WTC11 (cell line): ENCODE data around the gene EVX1. TPM values are rescaled to one million over a fixed set of nuclear protein-coding genes. Genes with fewer than 3 reads are reported as not detected.

Source experiments
- ATAC-seq: fragments of 200-7000 bp; cut with Tn5 transposase; 2 replicates; pipeline ENCODE4 v1.10.0; 2021; ENCODE audit warnings: mild to moderate bottlenecking, moderate library complexity
- CTCF ChIA-PET: fragments of 300-600 bp; sonication (Branson Sonifier 250); formaldehyde crosslinking; loops from one replicate; lab custom pipeline; 2021; ENCODE audit warnings: antibody characterized with exemption; lab: Charles Lee
- POLR2A ChIA-PET: fragments of 350-600 bp; sonication (Branson Sonifier 250); formaldehyde crosslinking; loops from one replicate; lab custom pipeline; 2021; ENCODE audit warnings: antibody characterized with exemption; lab: Charles Lee
- DNase-seq: peaks from one replicate; pipeline ENCODE4 v3.0.0; 2021; ENCODE audit warnings: low spot score
- H3K27ac Mint-ChIP-seq: 2 replicates; pipeline ENCODE4 v1.8.0; 2021; ENCODE audit warnings: mixed read lengths
- H3K27me3 Mint-ChIP-seq: 2 replicates; pipeline ENCODE4 v1.8.0; 2021; ENCODE audit warnings: low read depth, mild to moderate bottlenecking, moderate library complexity, mixed read lengths
- H3K36me3 Mint-ChIP-seq: 2 replicates; pipeline ENCODE4 v1.8.0; 2021; ENCODE audit warnings: mixed read lengths
- H3K4me1 Mint-ChIP-seq: 2 replicates; pipeline ENCODE4 v1.8.0; 2022; ENCODE audit warnings: mixed read lengths
- H3K4me3 Mint-ChIP-seq: 2 replicates; pipeline ENCODE4 v1.8.0; 2021; ENCODE audit warnings: mild to moderate bottlenecking, moderate library complexity, mixed read lengths
- H3K9me3 Mint-ChIP-seq: 2 replicates; pipeline ENCODE4 v1.8.0; 2021; ENCODE audit warnings: mixed read lengths
- GTF2I ChIP-seq: fragments of 250-450 bp; sonication (Bioruptor Pico); conservative IDR thresholded peaks from 2 replicates; pipeline ENCODE4 v1.4.0; 2021; ENCODE audit warnings: mild to moderate bottlenecking
- IRF2 ChIP-seq: sonication (generic); formaldehyde crosslinking; IDR thresholded peaks from 2 replicates; pipeline ENCODE4 v1.8.0; 2022; ENCODE audit warnings: low read depth, missing genetic modification reagents, borderline replicate concordance
- NR1H2 ChIP-seq: sonication (generic); formaldehyde crosslinking; IDR thresholded peaks from 2 replicates; pipeline ENCODE4 v1.9.0; 2021; ENCODE audit warnings: mild to moderate bottlenecking, moderate library complexity, missing genetic modification reagents
- PRRX2 ChIP-seq: fragments of 250-450 bp; sonication (Bioruptor Pico); IDR thresholded peaks from 2 replicates; pipeline ENCODE4 v1.8.0; 2021; ENCODE audit warnings: mild to moderate bottlenecking
- SP1 ChIP-seq: sonication (generic); formaldehyde crosslinking; conservative IDR thresholded peaks from 2 replicates; pipeline ENCODE4 v1.8.1; 2022; ENCODE audit warnings: missing genetic modification reagents
- ZNF416 ChIP-seq: fragments of 250-450 bp; sonication (Bioruptor Pico); IDR thresholded peaks from 2 replicates; pipeline ENCODE4 v1.9.0; 2021; ENCODE audit warnings: mild to moderate bottlenecking, inconsistent platforms
- total RNA-seq: library from RNA; stranded (reverse); gene quantifications from 3 replicates; pipeline ENCODE4 v1.2.3, GENCODE V29; 2021
- TF ChIP-seq, protein P1 (sequence below): sonication (generic); formaldehyde crosslinking; IDR thresholded peaks from 2 replicates; pipeline ENCODE4 v1.8.1; 2023; ENCODE audit warnings: mild to moderate bottlenecking, missing genetic modification reagents
- TF ChIP-seq, protein P2 (sequence below): sonication (generic); formaldehyde crosslinking; IDR thresholded peaks from 2 replicates; pipeline ENCODE4 v1.8.1; 2023; ENCODE audit warnings: mild to moderate bottlenecking, missing genetic modification reagents, borderline replicate concordance
- TF ChIP-seq, protein P3 (sequence below): sonication (generic); formaldehyde crosslinking; IDR thresholded peaks from 2 replicates; pipeline ENCODE4 v1.8.0; 2023; ENCODE audit warnings: mild to moderate bottlenecking, missing genetic modification reagents
- TF ChIP-seq, protein P4 (sequence below): sonication (generic); formaldehyde crosslinking; IDR thresholded peaks from 2 replicates; pipeline ENCODE4 v1.8.0; 2022; ENCODE audit warnings: mild to moderate bottlenecking, missing genetic modification reagents
- TF ChIP-seq, protein P5 (sequence below): fragments of 250-450 bp; sonication (Bioruptor Pico); IDR thresholded peaks from 2 replicates; pipeline ENCODE4 v1.9.0; 2021; ENCODE audit warnings: mild to moderate bottlenecking

The EVX1 gene
- total RNA-seq, 1 experiment from 2014 or later, result not detected

DNA sequence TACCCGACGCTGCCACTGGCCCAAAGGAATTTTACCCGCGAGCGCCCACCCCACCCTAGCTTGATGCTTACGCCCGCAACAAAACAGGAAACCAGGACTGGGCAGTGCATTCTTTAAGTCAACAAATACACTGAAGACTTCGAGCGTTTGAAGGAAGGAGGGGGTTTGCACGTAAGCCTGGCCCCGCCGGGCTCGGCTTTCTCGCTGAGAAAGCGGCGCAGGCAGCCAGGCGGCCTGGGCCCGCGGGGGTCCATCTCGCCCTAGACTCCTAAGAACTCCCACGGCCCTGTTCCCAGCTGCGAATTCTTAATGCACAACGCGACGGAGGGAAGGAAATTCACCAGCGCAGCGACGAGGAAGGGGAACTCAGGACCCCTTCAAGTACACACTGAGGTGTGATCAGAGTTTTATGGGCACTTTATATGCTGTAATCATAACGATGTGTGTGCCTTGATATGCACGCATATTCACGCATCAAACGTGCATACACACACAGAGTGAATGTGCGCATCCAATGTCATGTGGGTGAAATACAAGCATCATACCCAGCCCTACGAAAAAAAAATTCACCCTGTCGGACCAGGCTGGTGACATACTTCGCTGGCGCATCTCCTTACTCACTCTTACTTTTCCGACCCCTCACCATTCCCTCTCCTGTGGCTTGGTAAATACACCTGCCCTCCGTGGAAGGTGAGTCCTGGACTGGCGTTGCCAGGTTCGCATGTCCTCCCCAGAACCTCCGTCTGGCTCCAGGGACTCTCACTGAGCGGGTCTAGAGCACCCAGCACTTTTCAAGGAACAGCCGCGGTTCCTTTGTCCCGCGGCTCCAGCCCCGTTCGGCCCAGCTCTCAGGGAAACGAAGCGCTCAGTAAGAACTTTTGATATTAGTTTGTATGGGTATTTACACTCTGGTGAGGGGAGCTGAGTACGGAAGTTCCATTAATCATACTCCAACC is 37.0 kb upstream of the EVX1 start:
- peak overlapping the region; percentile 41 for H3K4me3 Mint-ChIP-seq
- no peak for DNase-seq

DNA sequence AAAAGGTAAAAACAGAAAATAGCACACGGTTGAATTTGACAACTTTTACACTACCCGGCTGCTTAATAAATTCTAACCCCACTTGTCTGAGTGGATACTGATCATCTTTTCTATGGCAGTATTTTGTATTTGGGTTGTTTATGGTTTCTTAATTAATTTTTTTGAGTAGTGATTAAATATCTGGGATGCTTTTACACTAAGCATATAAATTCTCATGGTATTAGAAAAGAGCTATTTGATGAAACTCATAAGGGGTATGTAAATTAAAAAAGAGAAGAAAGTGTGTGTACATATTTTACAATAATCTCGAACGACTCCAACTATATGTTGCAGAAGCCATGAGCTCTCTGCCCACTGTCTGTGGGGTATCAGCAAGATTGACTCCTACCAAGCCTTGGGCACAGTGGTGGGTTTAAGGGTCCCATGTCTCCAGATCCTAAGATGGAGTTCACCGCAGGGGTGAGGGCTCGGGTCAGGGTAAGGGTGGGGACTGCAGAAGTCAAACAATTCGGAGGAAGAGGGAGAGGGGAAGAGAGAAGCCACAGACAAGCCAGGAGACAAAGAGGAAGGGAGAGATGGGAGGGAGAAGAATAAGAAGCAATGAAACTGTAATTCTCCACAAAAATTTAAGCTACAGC is 35.1 kb upstream of the EVX1 start:
- no peak overlapping the region for H3K27ac Mint-ChIP-seq
- H3K27me3 Mint-ChIP-seq, result peaks cover 100% of the 10 kb centered on the region
- H3K4me3 Mint-ChIP-seq, result no peak overlapping the region
- no peaks in the 10 kb centered on the region for H3K36me3 Mint-ChIP-seq
- ATAC-seq (no peak), DNase-seq (no peak)
- H3K4me1 Mint-ChIP-seq, result peaks cover 20% of the 10 kb centered on the region
- no peak for TF ChIP-seq SP1 (CRISPR knock-in tag)
- ChIA-PET CTCF (interaction anchor here (1.4 to 1.8 kb wide), 2 partner anchors 11 to 399 kb away, joined by 3 to 6 read pairs; no protein-coding TSS in a partner anchor), POLR2A (no interaction called here)
- no peaks in the 10 kb centered on the region for H3K9me3 Mint-ChIP-seq

More for the DNA sequence above, 37.0 kb upstream of the EVX1 start:
- Mint-ChIP-seq H3K36me3 (no peaks in the 10 kb centered on the region), H3K9me3 (no peaks in the 10 kb centered on the region), H3K4me1 (peaks cover 30% of the 10 kb centered on the region), H3K27me3 (peaks cover 100% of the 10 kb centered on the region), H3K27ac (no peak overlapping the region)
- TF ChIP-seq, protein P1, sequence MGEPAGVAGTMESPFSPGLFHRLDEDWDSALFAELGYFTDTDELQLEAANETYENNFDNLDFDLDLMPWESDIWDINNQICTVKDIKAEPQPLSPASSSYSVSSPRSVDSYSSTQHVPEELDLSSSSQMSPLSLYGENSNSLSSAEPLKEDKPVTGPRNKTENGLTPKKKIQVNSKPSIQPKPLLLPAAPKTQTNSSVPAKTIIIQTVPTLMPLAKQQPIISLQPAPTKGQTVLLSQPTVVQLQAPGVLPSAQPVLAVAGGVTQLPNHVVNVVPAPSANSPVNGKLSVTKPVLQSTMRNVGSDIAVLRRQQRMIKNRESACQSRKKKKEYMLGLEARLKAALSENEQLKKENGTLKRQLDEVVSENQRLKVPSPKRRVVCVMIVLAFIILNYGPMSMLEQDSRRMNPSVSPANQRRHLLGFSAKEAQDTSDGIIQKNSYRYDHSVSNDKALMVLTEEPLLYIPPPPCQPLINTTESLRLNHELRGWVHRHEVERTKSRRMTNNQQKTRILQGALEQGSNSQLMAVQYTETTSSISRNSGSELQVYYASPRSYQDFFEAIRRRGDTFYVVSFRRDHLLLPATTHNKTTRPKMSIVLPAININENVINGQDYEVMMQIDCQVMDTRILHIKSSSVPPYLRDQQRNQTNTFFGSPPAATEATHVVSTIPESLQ (CRISPR knock-in tag), result no peak
- TF ChIP-seq ZNF416 (CRISPR knock-in tag) (no peak), IRF2 (CRISPR knock-in tag) (no peak)
- ATAC-seq, result no peak
- POLR2A ChIA-PET, result interaction anchor here (0.8 kb wide), 1 partner anchor 30 kb away, joined by 3 read pairs; no protein-coding TSS in a partner anchor
- CTCF ChIA-PET, result interaction anchor here (1.0 to 2.4 kb wide), 5 partner anchors 10 to 400 kb away, joined by 3 to 12 read pairs (median 4); no protein-coding TSS in a partner anchor

DNA sequence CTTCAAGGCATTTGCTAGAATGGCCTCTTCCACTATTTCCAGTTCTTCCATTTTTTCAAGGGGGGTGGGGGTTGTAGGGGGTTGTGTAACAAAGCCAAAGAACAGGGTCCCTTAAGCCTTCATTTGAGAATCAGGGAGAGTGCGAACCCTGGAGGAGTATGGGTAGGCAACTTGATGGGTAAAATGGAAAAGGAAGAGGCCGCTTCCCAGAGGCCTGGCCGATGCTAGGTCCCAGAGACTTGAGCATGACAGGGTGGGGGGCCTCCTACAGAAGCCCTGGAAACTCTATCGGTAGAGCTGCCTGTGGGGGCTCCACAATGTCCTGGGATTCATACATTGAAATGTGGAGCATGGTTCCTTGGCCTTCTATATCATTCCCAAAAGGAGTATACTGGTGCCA is 33.6 kb upstream of the EVX1 start:
- ATAC-seq (no peak), DNase-seq (no peak)
- Mint-ChIP-seq H3K27ac (no peak overlapping the region), H3K27me3 (peaks cover 100% of the 10 kb centered on the region), H3K9me3 (no peaks in the 10 kb centered on the region), H3K4me1 (peaks cover 25% of the 10 kb centered on the region), H3K36me3 (no peaks in the 10 kb centered on the region), H3K4me3 (no peak overlapping the region)
- POLR2A ChIA-PET, result no interaction called here
- TF ChIP-seq, protein P2, sequence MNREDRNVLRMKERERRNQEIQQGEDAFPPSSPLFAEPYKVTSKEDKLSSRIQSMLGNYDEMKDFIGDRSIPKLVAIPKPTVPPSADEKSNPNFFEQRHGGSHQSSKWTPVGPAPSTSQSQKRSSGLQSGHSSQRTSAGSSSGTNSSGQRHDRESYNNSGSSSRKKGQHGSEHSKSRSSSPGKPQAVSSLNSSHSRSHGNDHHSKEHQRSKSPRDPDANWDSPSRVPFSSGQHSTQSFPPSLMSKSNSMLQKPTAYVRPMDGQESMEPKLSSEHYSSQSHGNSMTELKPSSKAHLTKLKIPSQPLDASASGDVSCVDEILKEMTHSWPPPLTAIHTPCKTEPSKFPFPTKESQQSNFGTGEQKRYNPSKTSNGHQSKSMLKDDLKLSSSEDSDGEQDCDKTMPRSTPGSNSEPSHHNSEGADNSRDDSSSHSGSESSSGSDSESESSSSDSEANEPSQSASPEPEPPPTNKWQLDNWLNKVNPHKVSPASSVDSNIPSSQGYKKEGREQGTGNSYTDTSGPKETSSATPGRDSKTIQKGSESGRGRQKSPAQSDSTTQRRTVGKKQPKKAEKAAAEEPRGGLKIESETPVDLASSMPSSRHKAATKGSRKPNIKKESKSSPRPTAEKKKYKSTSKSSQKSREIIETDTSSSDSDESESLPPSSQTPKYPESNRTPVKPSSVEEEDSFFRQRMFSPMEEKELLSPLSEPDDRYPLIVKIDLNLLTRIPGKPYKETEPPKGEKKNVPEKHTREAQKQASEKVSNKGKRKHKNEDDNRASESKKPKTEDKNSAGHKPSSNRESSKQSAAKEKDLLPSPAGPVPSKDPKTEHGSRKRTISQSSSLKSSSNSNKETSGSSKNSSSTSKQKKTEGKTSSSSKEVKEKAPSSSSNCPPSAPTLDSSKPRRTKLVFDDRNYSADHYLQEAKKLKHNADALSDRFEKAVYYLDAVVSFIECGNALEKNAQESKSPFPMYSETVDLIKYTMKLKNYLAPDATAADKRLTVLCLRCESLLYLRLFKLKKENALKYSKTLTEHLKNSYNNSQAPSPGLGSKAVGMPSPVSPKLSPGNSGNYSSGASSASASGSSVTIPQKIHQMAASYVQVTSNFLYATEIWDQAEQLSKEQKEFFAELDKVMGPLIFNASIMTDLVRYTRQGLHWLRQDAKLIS (CRISPR knock-in tag), result no peak
- TF ChIP-seq GTF2I (CRISPR knock-in tag), result no peak
- TF ChIP-seq, protein P3, sequence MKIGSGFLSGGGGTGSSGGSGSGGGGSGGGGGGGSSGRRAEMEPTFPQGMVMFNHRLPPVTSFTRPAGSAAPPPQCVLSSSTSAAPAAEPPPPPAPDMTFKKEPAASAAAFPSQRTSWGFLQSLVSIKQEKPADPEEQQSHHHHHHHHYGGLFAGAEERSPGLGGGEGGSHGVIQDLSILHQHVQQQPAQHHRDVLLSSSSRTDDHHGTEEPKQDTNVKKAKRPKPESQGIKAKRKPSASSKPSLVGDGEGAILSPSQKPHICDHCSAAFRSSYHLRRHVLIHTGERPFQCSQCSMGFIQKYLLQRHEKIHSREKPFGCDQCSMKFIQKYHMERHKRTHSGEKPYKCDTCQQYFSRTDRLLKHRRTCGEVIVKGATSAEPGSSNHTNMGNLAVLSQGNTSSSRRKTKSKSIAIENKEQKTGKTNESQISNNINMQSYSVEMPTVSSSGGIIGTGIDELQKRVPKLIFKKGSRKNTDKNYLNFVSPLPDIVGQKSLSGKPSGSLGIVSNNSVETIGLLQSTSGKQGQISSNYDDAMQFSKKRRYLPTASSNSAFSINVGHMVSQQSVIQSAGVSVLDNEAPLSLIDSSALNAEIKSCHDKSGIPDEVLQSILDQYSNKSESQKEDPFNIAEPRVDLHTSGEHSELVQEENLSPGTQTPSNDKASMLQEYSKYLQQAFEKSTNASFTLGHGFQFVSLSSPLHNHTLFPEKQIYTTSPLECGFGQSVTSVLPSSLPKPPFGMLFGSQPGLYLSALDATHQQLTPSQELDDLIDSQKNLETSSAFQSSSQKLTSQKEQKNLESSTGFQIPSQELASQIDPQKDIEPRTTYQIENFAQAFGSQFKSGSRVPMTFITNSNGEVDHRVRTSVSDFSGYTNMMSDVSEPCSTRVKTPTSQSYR (CRISPR knock-in tag), result no peak
- TF ChIP-seq PRRX2, result no peak
- TF ChIP-seq, protein P4, sequence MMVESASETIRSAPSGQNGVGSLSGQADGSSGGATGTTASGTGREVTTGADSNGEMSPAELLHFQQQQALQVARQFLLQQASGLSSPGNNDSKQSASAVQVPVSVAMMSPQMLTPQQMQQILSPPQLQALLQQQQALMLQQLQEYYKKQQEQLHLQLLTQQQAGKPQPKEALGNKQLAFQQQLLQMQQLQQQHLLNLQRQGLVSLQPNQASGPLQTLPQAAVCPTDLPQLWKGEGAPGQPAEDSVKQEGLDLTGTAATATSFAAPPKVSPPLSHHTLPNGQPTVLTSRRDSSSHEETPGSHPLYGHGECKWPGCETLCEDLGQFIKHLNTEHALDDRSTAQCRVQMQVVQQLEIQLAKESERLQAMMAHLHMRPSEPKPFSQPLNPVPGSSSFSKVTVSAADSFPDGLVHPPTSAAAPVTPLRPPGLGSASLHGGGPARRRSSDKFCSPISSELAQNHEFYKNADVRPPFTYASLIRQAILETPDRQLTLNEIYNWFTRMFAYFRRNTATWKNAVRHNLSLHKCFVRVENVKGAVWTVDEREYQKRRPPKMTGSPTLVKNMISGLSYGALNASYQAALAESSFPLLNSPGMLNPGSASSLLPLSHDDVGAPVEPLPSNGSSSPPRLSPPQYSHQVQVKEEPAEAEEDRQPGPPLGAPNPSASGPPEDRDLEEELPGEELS, result no peak
- no peak for TF ChIP-seq NR1H2 (CRISPR knock-in tag)
- TF ChIP-seq, protein P5, sequence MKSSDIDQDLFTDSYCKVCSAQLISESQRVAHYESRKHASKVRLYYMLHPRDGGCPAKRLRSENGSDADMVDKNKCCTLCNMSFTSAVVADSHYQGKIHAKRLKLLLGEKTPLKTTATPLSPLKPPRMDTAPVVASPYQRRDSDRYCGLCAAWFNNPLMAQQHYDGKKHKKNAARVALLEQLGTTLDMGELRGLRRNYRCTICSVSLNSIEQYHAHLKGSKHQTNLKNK, result no peak
- CTCF ChIA-PET, result interaction anchor here (0.7 to 3.5 kb wide), 10 partner anchors 10 to 811 kb away, joined by 3 to 23 read pairs (median 6); partner anchors contain the start of gene HOXA13
